Neutrophil (primary cell): ENCODE measurements around the gene PTGDS.

ENCODE experiments used
- H3K27ac ChIP-seq: fragments of 200-600 bp; sonication (generic); 2 replicates; pipeline ENCODE4 v1.5.1; 2016; ENCODE audit warnings: mild to moderate bottlenecking, moderate library complexity
- H3K27me3 ChIP-seq: fragments of 200-600 bp; sonication (generic); 2 replicates; pipeline ENCODE4 v1.6.0; 2016; ENCODE audit warnings: mild to moderate bottlenecking
- H3K36me3 ChIP-seq: fragments of 200-600 bp; sonication (generic); 2 replicates; pipeline ENCODE4 v1.5.1; 2017
- H3K4me1 ChIP-seq, 2 experiments: fragments of 200-600 bp in 1 of 2; sonication (generic) in 1 of 2; 1 replicate in 1 of 2; 2 replicates in 1 of 2; pipeline versions ENCODE4 v1.5.1 to v1.6.1; 2013 to 2016; ENCODE audit warnings: low read depth in 1 of 2, low read length in 1 of 2, mild to moderate bottlenecking in 1 of 2, moderate library complexity in 1 of 2; ENCODE audit not compliant: control insufficient read depth in 1 of 2, insufficient read depth in 1 of 2
- H3K4me3 ChIP-seq, 2 experiments: fragments of 200-600 bp in 1 of 2; sonication (generic) in 1 of 2; 1 replicate in 1 of 2; 2 replicates in 1 of 2; pipeline ENCODE4 v1.5.1; 2013 to 2016; ENCODE audit warnings: low read depth in 1 of 2, low read length in 1 of 2, mild to moderate bottlenecking in 1 of 2, moderate library complexity in 1 of 2
- H3K9me3 ChIP-seq: fragments of 200-600 bp; sonication (generic); 2 replicates; pipeline ENCODE4 v1.5.1; 2016
- TF ChIP-seq, protein P1 (sequence below): fragments of 200-600 bp; sonication (generic); IDR thresholded peaks from 2 replicates; pipeline ENCODE4 v1.5.1; 2016; ENCODE audit warnings: antibody characterized with exemption

The PTGDS gene

DNA sequence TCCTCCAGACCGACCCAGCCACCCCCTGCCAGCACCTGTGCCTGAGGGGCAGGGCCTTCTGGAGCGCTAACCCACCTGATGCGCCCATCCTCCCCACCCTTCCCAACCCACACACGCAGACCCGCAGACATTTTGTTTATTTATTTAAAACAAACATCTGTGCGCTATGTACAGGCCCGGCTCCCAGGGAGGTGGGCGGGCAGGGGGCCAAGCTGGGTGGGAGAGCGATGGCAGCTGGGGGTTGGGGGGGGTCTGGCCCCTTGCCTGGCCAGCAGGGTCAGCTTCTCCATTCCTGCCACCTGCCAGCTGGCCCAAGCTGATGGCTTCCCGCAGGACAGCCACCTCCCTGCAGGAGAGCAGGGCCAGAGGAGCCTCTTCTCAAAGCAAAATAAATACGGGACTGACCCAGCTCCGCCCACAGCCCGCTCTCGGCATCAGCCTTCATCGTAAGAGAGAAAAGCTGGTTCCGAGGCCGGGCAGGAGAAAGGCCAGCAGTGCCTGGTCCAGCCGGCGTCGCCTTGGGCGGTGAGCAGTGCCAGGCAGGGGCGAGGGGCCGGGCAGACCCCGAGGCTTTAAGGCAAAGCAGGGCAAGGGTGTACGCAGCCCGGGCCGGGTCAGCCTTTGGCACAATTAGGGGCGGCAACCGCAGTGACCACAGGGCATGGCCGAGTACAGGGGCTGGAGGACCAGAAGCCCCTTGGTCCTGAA lies 30.0 kb downstream of the PTGDS start:
- Histone ChIP-seq H3K4me3 (no peak overlapping the region), H3K27me3 (no peaks in the 10 kb centered on the region), H3K4me1 (peaks cover 0 to 4% of the 10 kb centered on the region in 2 experiments), H3K27ac (no peak overlapping the region), H3K9me3 (no peaks in the 10 kb centered on the region), H3K36me3 (peaks cover 58% of the 10 kb centered on the region)
- TF ChIP-seq, protein P1, sequence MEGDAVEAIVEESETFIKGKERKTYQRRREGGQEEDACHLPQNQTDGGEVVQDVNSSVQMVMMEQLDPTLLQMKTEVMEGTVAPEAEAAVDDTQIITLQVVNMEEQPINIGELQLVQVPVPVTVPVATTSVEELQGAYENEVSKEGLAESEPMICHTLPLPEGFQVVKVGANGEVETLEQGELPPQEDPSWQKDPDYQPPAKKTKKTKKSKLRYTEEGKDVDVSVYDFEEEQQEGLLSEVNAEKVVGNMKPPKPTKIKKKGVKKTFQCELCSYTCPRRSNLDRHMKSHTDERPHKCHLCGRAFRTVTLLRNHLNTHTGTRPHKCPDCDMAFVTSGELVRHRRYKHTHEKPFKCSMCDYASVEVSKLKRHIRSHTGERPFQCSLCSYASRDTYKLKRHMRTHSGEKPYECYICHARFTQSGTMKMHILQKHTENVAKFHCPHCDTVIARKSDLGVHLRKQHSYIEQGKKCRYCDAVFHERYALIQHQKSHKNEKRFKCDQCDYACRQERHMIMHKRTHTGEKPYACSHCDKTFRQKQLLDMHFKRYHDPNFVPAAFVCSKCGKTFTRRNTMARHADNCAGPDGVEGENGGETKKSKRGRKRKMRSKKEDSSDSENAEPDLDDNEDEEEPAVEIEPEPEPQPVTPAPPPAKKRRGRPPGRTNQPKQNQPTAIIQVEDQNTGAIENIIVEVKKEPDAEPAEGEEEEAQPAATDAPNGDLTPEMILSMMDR = no peak

- no peaks in the 10 kb centered on the region for H3K9me3 ChIP-seq
- no peaks in the 10 kb centered on the region for H3K4me1 ChIP-seq
- H3K36me3 ChIP-seq = peaks cover 63% of the 10 kb centered on the region
- H3K27me3 ChIP-seq = no peaks in the 10 kb centered on the region
- TF ChIP-seq, protein P1 = no peak
- H3K27ac ChIP-seq = no peak overlapping the region
- no peak overlapping the region for H3K4me3 ChIP-seq
Measured at GRCh38 chr9:137007816-137008270, 30.5 kb downstream of the PTGDS start.

DNA sequence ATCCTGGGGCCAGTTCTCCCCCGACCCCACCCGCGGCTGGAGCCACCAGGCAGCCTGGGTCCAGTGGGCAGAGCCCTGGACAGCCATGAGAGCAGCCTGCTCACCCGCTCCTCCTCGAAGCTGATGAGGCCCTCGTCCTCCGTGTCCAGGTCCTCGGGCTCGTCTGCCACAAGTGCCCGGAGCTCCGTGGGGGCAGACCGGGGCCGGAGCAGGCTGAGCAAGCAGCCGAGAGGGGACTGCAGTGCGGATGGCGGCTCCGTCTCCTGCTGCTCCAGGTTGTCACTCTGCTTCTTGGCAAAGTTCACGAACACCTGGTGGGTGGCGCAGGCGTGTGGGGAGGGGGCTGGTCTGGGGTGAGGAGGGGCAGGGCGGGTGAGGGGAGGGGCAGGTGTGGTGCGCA lies 31.0 kb downstream of the PTGDS start:
- Histone ChIP-seq H3K9me3 (no peaks in the 10 kb centered on the region), H3K4me3 (no peak overlapping the region), H3K27ac (no peak overlapping the region), H3K4me1 (no peaks in the 10 kb centered on the region), H3K27me3 (no peaks in the 10 kb centered on the region), H3K36me3 (peaks cover 68% of the 10 kb centered on the region)
- TF ChIP-seq, protein P1 = no peak

GRCh38 chr9:137009217-137009616 lies 31.9 kb downstream of the PTGDS start:
- TF ChIP-seq, protein P1 = no peak
- Histone ChIP-seq H3K9me3 (no peaks in the 10 kb centered on the region), H3K27ac (no peak overlapping the region), H3K4me1 (no peaks in the 10 kb centered on the region), H3K36me3 (peaks cover 77% of the 10 kb centered on the region), H3K27me3 (no peaks in the 10 kb centered on the region), H3K4me3 (no peak overlapping the region)

GRCh38 chr9:137009938-137010732 lies 32.8 kb downstream of the PTGDS start:
- Histone ChIP-seq H3K4me3 (no peak overlapping the region), H3K36me3 (peaks cover 86% of the 10 kb centered on the region)

More at GRCh38 chr9:137009938-137010732, 32.8 kb downstream of the PTGDS start:
- H3K9me3 ChIP-seq = no peaks in the 10 kb centered on the region
- no peaks in the 10 kb centered on the region for H3K27me3 ChIP-seq
- TF ChIP-seq, protein P1 = no peak
- no peak overlapping the region for H3K27ac ChIP-seq
- no peaks in the 10 kb centered on the region for H3K4me1 ChIP-seq
